ENCODE measurements around the gene MOGAT3. TPM values are rescaled to one million over a fixed set of nuclear protein-coding genes. Genes with fewer than 3 reads are reported as not detected.

The MOGAT3 gene
- total RNA-seq, 4 donors from 2014 or later = not detected

DNA sequence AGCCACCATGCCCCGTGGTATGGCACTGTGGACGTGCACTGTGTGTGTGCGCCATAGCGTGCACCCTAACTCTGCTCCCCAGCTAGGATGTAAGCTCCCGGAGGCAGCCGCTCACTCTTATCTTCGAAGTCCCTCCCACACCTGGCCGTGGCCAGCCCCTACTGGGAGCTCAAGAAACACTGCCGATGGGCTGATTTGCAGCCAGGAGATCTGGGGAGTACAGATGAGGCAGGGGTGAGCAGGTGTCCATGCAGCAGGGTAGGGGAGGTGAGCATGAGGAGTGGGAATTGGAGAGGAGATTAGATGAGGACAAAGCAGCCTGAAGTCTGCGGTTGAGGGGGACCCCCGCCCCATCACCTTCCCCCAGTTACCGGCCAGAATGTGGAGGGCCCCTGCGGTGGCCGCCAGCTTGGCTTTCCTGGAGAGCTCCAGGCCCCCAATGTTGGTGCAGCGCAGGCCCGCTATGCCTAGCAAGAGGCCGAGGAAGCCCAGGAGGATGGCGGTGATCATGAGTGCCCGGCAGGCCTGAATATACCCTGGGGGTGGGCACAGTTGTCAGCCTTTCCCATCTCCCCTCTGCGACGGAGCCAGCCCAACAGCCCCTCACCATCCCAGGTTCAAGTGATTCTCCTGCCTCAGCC lies 33.2 kb upstream of the MOGAT3 start:
- ATAC-seq = no peak
- WGBS, 2 donors (ENCODE audit: low coverage in 1 of 2) = 86% methylated on average over 7 of the region's 21 CpGs; no CpG with 5 or more reads in 1 of the 2 donors
- peaks cover 0 to 50% of the 10 kb centered on the region in 2 donors for H3K36me3 ChIP-seq
- H3K4me3 ChIP-seq = no peak overlapping the region
- peaks cover 12% of the 10 kb centered on the region for H3K27me3 ChIP-seq
- TF ChIP-seq EP300 (IDR thresholded peaks at IDR 0.05) = no peak
- TF ChIP-seq POLR2A (IDR thresholded peaks at IDR 0.05) = no peak
- TF ChIP-seq POLR2AphosphoS5 (IDR thresholded peaks at IDR 0.05) = no peak
- no peak for TF ChIP-seq CTCF (IDR thresholded peaks at IDR 0.05)
- H3K4me1 ChIP-seq = peaks cover 0 to 48% (median 22%) of the 10 kb centered on the region in 3 donors
- H3K9me3 ChIP-seq = no peaks in the 10 kb centered on the region
- no peak overlapping the region for H3K27ac ChIP-seq

DNA sequence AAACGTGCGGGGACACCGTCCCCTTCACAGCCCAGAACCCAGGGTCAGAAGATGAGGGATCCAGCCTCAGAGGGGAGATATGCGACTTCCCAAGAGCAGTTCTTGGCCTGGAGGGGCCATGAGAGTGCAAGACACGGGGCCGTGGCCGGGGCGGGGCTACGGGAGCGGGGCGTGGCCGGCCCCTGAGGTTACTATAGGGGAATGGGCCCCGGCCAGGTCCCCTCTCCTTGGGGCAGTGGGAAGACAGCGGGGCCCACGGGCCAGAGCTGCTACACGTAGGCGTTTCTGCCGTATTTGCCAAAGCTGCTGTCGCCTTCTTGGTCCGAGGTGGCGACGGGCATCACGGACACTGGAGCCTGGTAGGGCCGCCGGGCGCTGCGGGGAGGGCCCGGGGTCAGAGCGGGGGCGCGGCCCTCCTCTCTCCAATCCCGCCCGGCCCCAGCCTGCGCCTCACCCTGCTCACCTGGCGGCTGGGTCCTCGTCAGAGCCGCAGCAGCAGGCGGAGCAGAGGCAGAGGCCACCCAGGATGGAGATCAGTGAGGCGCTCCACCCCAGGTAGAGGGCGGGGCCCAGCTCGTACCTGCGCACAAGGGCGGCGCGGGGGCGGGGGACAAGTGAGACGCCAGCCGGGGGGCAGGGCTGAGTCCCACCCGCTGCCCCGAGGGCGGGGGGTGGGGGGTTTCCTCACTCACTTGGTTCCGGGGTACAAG lies 31.5 kb upstream of the MOGAT3 start:
- ATAC-seq = peak; percentile 13
- Histone ChIP-seq H3K4me3 (peak overlapping the region in 1 of 2 donors; percentile 34), H3K36me3 (peaks cover 0 to 51% of the 10 kb centered on the region in 2 donors), H3K9me3 (no peaks in the 10 kb centered on the region), H3K27ac (peak overlapping the region in 1 of 4 donors; percentile 0), H3K4me1 (peaks cover 0 to 31% (median 12%) of the 10 kb centered on the region in 3 donors), H3K27me3 (peaks cover 12% of the 10 kb centered on the region)
- 0% methylated on average over 2 of the region's 52 CpGs; no CpG with 5 or more reads in 1 of the 2 donors for WGBS, 2 donors (ENCODE audit: low coverage in 1 of 2)
- TF ChIP-seq EP300 (IDR thresholded peaks at IDR 0.05) = no peak
- no peak for TF ChIP-seq POLR2A (IDR thresholded peaks at IDR 0.05)
- TF ChIP-seq CTCF (IDR thresholded peaks at IDR 0.05) = no peak
- TF ChIP-seq POLR2AphosphoS5 (IDR thresholded peaks at IDR 0.05) = no peak

DNA sequence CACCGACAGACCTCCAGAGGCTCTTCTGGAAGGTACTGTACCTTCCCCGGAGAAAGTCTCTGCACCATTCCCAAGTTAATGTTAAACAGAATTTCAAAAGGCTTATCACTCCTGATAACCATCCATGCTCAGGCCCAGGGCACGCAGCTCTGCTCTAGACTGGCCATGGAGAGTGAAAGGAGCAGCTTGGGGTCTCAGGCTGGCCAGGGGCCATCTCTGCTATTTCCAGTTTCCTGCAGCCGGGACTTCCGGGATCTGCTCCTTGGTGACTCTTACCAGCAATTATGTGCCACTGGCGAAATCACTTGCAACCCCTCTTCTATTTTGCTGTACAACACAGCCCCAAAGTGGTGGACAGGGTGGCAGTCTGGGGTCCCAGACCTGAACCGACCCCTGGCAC lies 30.8 kb upstream of the MOGAT3 start:
- WGBS, 2 donors (ENCODE audit: low coverage in 1 of 2) = 86% methylated on average over 1 of the region's 7 CpGs; no CpG with 5 or more reads in 1 of the 2 donors
- H3K27ac ChIP-seq = peak overlapping the region in 1 of 4 donors; percentile 0
- no peak for ATAC-seq
- H3K4me1 ChIP-seq = peaks cover 0 to 24% (median 6%) of the 10 kb centered on the region in 3 donors
- H3K9me3 ChIP-seq = no peaks in the 10 kb centered on the region
- peaks cover 12% of the 10 kb centered on the region for H3K27me3 ChIP-seq
- TF ChIP-seq EP300 (IDR thresholded peaks at IDR 0.05) (no peak), CTCF (IDR thresholded peaks at IDR 0.05) (no peak), POLR2AphosphoS5 (IDR thresholded peaks at IDR 0.05) (no peak), POLR2A (IDR thresholded peaks at IDR 0.05) (no peak)
- H3K36me3 ChIP-seq = peaks cover 0 to 51% of the 10 kb centered on the region in 2 donors
- no peak overlapping the region for H3K4me3 ChIP-seq

DNA sequence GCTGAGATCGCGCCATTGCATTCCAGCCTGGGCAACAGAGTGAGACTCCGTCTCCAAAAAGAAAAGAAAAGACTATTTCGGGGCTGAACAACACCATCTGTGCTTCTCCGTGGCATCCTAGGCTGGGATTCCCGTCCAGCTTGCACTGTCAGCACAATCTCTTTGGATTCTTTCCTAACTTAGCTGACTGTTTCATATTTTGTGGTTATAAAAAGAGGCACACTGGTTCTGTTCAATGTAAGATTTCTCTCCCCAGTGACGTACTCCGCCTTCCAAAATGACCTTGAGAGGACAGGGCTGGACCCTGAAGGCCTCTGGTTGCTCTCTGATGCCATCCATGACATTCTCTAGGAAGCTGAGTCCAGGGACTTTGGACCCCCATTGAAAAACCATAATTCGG lies 25.9 kb upstream of the MOGAT3 start:
- Histone ChIP-seq H3K9me3 (no peaks in the 10 kb centered on the region), H3K27me3 (peaks cover 1% of the 10 kb centered on the region), H3K4me1 (peaks cover 0 to 10% (median 0%) of the 10 kb centered on the region in 3 donors), H3K36me3 (peaks cover 0 to 86% of the 10 kb centered on the region in 2 donors), H3K27ac (no peak overlapping the region), H3K4me3 (no peak overlapping the region)
- no peak for ATAC-seq
- TF ChIP-seq POLR2AphosphoS5 (IDR thresholded peaks at IDR 0.05) (no peak), EP300 (IDR thresholded peaks at IDR 0.05) (no peak), CTCF (IDR thresholded peaks at IDR 0.05) (no peak), POLR2A (IDR thresholded peaks at IDR 0.05) (no peak)
- WGBS, 2 donors (ENCODE audit: low coverage in 1 of 2) = 83 to 91% methylated on average over 6 to 8 of the region's 9 CpGs

Measured in gastroesophageal sphincter (tissue), 4 donors.